ENCODE data around the gene ARHGAP15.

- TF ChIP-seq EZH2 (IDR thresholded peaks at IDR 0.05; ENCODE audit: low read depth) = no peak
- no peak for TF ChIP-seq CTCF (conservative IDR thresholded peaks at IDR 0.05)
Measured at GRCh38 chr2:143586119-143586518, 456.9 kb downstream of the ARHGAP15 start.
